Left renal pelvis (tissue), 4 donors: ENCODE data around the gene EPHB1. TPM values are rescaled to one million over a fixed set of nuclear protein-coding genes. Genes with fewer than 3 reads are reported as not detected.
"Not testable (repeated sequence)": the region's sequence is repeated elsewhere in the genome, so short reads cannot be mapped to it uniquely, and the experiment has no call there.

ENCODE experiments used
- DNase-seq, 4 donors: peaks; one replicate each; pipeline ENCODE4 v3.0.0-alpha.2; 2013; ENCODE audit warnings: low read depth in 4 of 4, low spot score in 3 of 4
- polyA plus RNA-seq, 4 donors: library from polyadenylated mRNA; unstranded; fragments of 120-200 nt; gene quantifications; one replicate each; pipeline ENCODE4 v1.2.1, GENCODE V29; 2013; ENCODE audit not compliant: insufficient read length in 4 of 4

The EPHB1 gene
- polyA plus RNA-seq, 4 donors = 3.6 to 5.8 (median 5.4) TPM

DNA sequence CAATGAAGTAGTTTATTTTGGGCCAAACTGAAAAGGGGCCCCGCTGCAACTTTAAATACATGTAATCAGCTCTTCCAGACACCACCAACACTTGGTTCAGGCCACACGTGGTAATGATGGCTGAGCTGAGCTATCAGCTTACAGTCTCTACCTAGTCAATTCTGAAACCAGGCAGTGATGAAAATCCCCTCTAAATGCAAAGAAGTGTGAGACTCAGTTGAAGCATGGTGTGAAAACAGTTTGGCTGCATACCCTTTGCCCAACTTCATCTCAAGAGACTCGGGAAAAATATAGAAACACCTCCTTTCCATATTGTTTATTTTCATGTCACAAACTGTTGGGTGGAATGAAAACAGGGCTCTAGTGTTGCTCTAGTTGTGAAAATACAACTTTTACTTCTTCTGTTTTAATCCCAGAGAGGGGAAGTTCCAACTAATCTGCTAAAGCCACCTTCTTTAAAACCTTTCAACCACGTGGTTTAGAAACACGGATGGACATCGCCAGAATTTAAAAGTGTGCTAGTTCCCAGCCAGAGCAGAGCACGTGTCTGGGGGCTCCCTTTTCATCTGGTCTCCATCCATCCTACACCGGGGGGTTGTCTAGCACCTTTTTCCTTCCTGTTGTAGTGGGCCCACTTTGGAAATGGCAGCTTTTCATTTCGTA is 229.1 kb downstream of the EPHB1 start:
- no peak for DNase-seq

- not testable (repeated sequence) for DNase-seq
Observed at GRCh38 chr3:135030768-135031615, 235.9 kb downstream of the EPHB1 start.

DNA sequence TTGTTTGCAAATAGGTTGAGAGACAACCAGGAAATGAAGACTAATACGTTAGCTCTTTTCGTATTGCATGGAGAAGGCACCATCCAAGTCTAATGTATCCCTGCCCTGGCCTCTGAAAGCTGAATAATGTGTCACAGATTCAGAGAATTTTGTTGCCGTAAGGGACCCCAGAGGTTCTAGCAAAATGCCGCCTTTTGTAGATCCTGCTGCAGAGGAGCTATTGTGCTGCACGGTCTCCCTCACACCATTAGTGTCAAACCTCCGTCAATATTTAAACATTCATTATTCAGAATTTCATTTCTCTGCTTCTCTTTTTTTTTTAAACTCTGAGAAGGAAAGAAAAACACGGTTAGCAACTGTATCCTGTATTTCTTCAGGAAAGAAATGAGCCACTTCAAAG is 238.7 kb downstream of the EPHB1 start:
- no peak for DNase-seq

DNA sequence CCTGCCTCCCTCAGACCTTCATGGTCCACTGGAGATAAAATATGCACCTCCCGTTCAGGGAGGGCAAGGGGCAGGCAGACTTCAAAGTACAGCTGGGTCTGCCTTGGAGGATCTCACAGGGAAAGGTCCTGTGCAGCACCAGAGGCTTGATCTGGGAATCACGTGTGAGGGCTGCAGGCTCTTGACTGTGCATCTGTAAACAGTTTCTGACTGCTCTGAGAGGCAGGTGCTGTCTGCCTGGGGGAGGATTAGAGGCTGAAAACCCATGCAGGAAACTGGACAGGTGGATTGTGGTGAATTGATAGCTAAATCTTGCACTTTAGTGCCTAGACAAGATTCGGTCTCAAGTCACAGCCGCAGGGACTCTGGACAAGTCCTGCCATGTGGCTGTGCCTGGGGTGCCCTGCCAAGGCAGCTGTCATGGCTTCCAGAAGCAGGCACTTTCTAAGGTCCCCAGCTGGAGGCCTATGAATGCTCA is 239.3 kb downstream of the EPHB1 start:
- peak in 3 of 4 donors; percentile 39 to 56 (median 45) for DNase-seq

DNA sequence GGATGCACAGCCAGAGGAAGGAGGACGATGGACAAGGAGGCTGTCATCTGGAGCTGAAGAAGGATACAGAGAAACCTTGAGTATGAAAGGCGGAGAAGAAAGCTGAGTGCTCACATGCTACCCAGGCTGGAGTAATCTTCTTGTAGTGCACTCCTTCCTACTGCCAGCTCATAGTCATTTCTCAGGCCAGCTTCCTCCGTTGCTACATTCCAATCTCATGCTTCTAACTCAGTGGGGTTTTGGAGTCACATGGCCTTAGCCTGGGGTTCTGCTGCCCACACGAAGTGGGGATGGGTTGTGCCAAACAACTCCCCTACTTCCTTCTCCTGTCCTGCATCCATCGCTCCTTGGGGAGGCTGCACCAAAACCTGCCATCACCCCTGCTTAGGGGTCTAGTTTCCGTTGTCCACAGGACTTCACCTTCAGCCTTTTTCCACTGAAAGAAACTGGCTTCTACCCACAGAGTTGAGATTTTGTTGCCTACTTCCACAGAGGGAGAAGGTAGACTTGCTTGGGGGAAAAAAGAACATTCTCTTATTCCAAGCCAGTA is 239.9 kb downstream of the EPHB1 start:
- no peak for DNase-seq

- no peak for DNase-seq
Observed at GRCh38 chr3:135038186-135038585, 243.1 kb downstream of the EPHB1 start.

DNA sequence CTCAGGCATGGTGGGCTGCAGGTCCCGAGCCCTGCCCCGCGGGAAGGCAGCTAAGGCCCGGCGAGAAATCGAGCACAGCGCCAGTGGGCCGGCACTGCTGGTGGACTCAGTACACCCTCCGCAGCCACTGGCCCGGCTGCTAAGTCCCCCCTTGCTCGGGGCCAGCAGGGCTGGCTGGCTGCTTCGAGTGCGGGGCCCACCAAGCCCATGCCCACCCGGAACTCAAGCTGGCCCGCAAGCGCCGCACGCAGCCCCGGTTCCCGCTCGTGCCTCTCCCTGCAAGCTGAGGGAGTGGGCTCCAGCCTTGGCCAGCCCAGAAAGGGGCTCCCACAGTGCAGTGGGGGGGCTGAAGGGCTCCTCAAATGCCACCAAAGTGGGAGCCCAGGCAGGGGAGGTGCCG is 244.5 kb downstream of the EPHB1 start:
- DNase-seq = not testable (repeated sequence)

GRCh38 chr3:135040321-135041240 is 245.5 kb downstream of the EPHB1 start:
- no peak for DNase-seq

DNA sequence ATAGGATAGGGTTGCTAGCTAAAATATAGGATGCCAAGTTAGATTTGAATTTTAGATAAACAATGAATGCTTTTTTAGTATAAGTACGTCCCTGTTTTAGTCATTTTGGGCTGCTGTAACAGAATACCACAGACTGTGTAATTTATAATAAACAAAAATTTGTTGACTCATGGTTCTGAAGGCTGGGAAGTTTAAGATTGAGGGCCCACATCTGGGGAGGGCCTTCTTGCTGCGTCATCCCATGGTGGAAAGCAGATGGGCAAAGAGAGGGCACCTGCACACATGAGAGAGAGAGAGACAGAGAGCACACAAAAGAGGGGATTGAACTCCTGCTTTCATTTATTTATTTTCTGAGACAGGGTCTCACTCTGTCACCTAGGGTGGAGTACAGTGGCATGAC is 246.5 kb downstream of the EPHB1 start:
- DNase-seq = no peak

DNA sequence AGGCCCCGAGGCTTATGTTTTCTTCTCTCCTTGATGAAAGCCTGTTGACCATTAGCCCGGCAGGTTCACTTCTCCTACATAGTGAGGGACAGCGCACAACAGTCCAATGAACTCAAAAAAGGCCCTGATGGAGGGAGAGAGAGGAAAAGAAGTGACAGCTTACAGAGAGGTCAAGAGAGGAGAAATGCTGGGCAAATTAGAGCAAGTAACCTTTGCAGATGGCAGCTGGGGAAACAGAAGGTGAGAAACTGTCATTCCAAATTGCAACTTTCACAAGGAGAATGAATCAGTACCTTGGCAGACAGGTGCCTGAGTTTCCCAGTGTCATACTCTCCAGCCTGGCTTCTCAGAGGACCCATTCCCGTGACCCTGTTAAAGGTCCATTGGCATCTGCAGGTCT is 252.0 kb downstream of the EPHB1 start:
- DNase-seq = no peak

DNA sequence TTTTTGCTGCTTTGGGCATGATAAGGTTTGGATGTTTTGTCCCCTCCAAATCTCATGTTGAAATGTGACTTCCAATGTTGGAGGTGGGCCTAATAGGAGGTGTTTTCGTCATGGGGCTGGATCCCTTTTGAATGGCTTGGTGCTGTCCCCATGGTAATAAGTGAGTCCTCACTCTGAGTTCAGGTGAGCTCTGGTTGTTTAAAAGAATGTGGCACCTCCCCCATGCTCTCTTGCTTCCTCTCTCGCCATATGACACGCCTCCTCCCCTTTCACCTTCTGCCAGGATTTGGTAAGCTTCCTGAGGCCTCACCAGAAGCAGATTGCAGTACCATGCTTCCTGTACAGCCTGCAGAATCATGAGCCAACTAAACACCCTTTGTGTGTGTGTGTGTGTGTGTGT is 255.5 kb downstream of the EPHB1 start:
- DNase-seq = no peak

DNA sequence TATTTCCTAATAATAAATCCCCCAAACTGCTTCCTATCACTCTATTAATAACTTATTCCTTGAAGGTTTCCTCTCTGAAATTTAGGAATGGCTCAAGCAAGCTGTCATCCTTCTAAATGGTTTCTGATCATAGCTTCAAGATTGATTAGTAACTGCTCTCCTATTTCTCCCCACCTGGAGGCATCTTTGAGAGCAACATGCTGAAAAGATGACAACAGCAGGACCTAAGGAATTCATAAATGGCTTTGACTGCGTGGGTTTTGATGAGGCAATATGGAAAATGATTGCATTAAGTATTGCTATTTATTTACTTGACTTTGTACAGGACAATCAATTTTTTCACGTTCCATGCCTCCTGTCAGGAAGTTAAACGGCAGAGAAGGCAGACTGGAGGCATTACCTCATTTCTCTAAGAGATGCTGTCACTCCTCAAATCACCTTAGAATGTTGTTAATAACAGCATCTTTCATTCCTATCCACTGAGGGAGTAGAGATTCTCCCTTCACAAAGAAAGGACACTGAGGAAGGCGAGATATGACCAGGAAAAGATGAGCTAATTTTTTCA is 256.4 kb downstream of the EPHB1 start:
- no peak for DNase-seq

- DNase-seq = no peak
Observed at GRCh38 chr3:135055449-135055848, 260.4 kb downstream of the EPHB1 start.

GRCh38 chr3:135056084-135056730 is 261.1 kb downstream of the EPHB1 start:
- no peak for DNase-seq

- DNase-seq = no peak
Observed at GRCh38 chr3:135056733-135057310, 261.8 kb downstream of the EPHB1 start.

DNA sequence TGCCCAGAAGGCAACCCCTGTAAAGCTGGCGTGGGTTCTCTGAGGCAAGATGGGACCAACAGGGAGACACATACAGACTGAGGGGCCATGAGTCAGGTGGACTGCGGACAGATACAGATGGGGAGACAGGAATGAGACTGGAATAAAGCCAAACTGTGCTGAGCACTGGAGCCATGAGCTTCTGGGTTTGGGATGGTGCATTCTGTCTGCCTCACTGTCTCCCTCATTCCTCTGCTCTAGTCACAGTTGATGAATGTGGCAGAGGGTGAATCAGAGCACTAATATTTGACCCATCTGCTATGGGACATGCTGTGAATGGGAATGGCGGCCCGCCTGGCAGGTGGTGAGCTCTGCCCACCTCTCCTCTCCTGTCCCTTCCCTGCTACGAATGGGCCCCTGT is 262.9 kb downstream of the EPHB1 start:
- no peak for DNase-seq

- no peak for DNase-seq
Observed at GRCh38 chr3:135059580-135059979, 264.5 kb downstream of the EPHB1 start.

DNA sequence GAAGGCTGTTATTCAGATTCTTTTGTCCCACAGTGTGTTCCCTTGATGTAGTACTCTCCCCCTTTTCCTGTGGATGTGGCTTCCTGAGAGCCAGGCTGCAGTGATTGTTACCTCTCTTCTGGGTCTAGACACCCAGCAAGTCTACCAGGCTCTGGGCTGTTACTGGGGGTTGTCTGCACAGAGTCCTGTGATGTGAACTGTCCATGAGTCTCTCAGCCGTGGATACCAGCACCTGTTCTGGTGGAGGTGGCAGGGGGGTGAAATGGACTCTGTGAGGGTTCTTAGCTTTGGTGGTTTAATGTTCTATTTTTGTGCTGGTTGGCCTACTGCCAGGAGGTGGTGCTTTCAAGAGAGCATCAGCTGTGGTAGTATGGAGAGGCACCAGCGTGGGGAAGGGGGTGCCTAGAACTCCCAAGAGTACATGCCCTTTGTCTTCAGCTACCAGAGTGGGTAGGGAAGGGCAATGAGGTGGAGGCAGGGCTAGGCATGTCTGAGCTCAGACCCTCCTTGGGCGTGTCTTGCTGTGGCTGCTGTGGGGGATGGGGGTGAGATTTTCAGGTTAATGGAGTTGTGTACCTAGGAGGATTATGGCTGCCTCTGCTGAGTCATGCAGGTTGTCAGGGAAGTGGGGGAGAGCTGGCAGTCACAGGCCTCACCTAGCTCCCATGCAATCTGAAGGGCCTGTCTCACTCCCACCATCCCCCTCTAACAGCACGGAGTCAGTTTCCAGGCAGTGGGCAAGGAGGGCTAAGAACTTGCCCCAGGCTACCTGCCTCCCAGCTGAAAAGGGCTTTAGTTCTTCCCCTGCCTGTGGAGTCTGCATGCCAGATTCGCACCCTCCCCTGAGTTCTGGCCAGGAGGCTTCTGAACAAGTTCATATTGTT is 272.0 kb downstream of the EPHB1 start:
- DNase-seq = not testable (repeated sequence)
